Measurements from ENCODE around the gene CCDC18. TPM values are rescaled to one million over a fixed set of nuclear protein-coding genes. Genes with fewer than 3 reads are reported as not detected.

The CCDC18 gene
- polyA plus RNA-seq, 3 donors, result 2.8 to 5.9 (median 4.4) TPM

- WGBS (ENCODE audit: insufficient coverage), result no CpG with 5 or more reads among the region's 1 CpG
Measured at GRCh38 chr1:93196591-93196990, 16.1 kb downstream of the CCDC18 start.

GRCh38 chr1:93199150-93199549, 18.6 kb downstream of the CCDC18 start:
- Histone ChIP-seq H3K79me2 (ENCODE audit: insufficient read depth, low read length) (no peaks in the 10 kb centered on the region), H3K4me1 (ENCODE audit: control insufficient read depth in 1 of 2, insufficient read depth in 2 of 2, low read length in 2 of 2) (peaks cover 5 to 6% of the 10 kb centered on the region in 2 donors), H3K4me3 (replicated peaks in 1 of 3; ENCODE audit: low read depth in 2 of 3, low read length in 3 of 3) (no peak overlapping the region), H3K4me2 (replicated peaks; ENCODE audit: extremely low read depth, low read length, poor library complexity, severe bottlenecking) (no peak overlapping the region), H3K27me3 (ENCODE audit: control insufficient read depth in 2 of 2, insufficient read depth in 2 of 2, low read length in 2 of 2) (no peaks in the 10 kb centered on the region), H3K9ac (ENCODE audit: insufficient read depth, low read length, poor library complexity, severe bottlenecking) (no peak overlapping the region), H4K20me1 (ENCODE audit: insufficient read depth, low read length) (no peaks in the 10 kb centered on the region), H3K9me3 (replicated peaks in 1 of 2; ENCODE audit: control insufficient read depth in 1 of 2, insufficient read depth in 1 of 2, low read length in 2 of 2) (no peaks in the 10 kb centered on the region), H3K27ac (ENCODE audit: low read depth in 1 of 2, low read length in 2 of 2) (no peak overlapping the region), H3K36me3 (replicated peaks in 1 of 2; ENCODE audit: control insufficient read depth in 1 of 2, insufficient read depth in 2 of 2, low read length in 2 of 2) (peaks cover 35 to 74% of the 10 kb centered on the region in 2 donors), H2AFZ (ENCODE audit: insufficient read depth, low read depth, low read length, poor library complexity, severe bottlenecking) (no peak overlapping the region)
- H3K36me3 Mint-ChIP-seq, result peaks cover 31 to 52% of the 10 kb centered on the region in 2 donors
- intact Hi-C loops (cut with micrococcal nuclease), result no loop called here
- no peak for TF ChIP-seq CTCF (IDR thresholded peaks at IDR 0.05)
- WGBS (ENCODE audit: insufficient coverage), result 100% methylated on average over 8 of the region's 9 CpGs
- peak overlapping the region in 1 of 7 donors; percentile 65 for H3K27ac Mint-ChIP-seq
- H3K27me3 Mint-ChIP-seq (ENCODE audit: low read depth in 3 of 3), result no peaks in the 10 kb centered on the region
- no peak for DNase-seq
- peaks cover 7% of the 10 kb centered on the region for H3K4me1 Mint-ChIP-seq
- no peak overlapping the region for H3K4me3 Mint-ChIP-seq
- no peaks in the 10 kb centered on the region for H3K9me3 Mint-ChIP-seq

More at GRCh38 chr1:93196591-93196990, 16.1 kb downstream of the CCDC18 start:
- H3K36me3 Mint-ChIP-seq, result peaks cover 33 to 64% of the 10 kb centered on the region in 2 donors
- no peaks in the 10 kb centered on the region for H3K9me3 Mint-ChIP-seq
- no peak overlapping the region for H3K4me3 Mint-ChIP-seq
- DNase-seq, result no peak
- no peak overlapping the region for H3K4me2 ChIP-seq (replicated peaks; ENCODE audit: extremely low read depth, low read length, poor library complexity, severe bottlenecking)
- H3K27ac ChIP-seq (ENCODE audit: low read depth in 1 of 2, low read length in 2 of 2), result no peak overlapping the region
- H3K27me3 Mint-ChIP-seq (ENCODE audit: low read depth in 3 of 3), result no peaks in the 10 kb centered on the region
- no peak overlapping the region for H3K9ac ChIP-seq (ENCODE audit: insufficient read depth, low read length, poor library complexity, severe bottlenecking)
- H3K4me1 ChIP-seq (ENCODE audit: control insufficient read depth in 1 of 2, insufficient read depth in 2 of 2, low read length in 2 of 2), result peaks cover 5 to 6% of the 10 kb centered on the region in 2 donors
- H3K27me3 ChIP-seq (ENCODE audit: control insufficient read depth in 2 of 2, insufficient read depth in 2 of 2, low read length in 2 of 2), result no peaks in the 10 kb centered on the region
- no peak for TF ChIP-seq CTCF (IDR thresholded peaks at IDR 0.05)
- no peaks in the 10 kb centered on the region for H4K20me1 ChIP-seq (ENCODE audit: insufficient read depth, low read length)
- no peaks in the 10 kb centered on the region for H3K9me3 ChIP-seq (replicated peaks in 1 of 2; ENCODE audit: control insufficient read depth in 1 of 2, insufficient read depth in 1 of 2, low read length in 2 of 2)
- H3K27ac Mint-ChIP-seq, result no peak overlapping the region
- peaks cover 27 to 59% of the 10 kb centered on the region in 2 donors for H3K36me3 ChIP-seq (replicated peaks in 1 of 2; ENCODE audit: control insufficient read depth in 1 of 2, insufficient read depth in 2 of 2, low read length in 2 of 2)
- H2AFZ ChIP-seq (ENCODE audit: insufficient read depth, low read depth, low read length, poor library complexity, severe bottlenecking), result no peak overlapping the region
- H3K4me3 ChIP-seq (replicated peaks in 1 of 3; ENCODE audit: low read depth in 2 of 3, low read length in 3 of 3), result no peak overlapping the region
- no peaks in the 10 kb centered on the region for H3K79me2 ChIP-seq (ENCODE audit: insufficient read depth, low read length)
- intact Hi-C loops (cut with micrococcal nuclease), result no loop called here
- peaks cover 7% of the 10 kb centered on the region for H3K4me1 Mint-ChIP-seq
